GM21528 (cell line): ENCODE measurements around the gene TYMS.

Experiments used
- ATAC-seq: cut with Tn5 transposase; IDR thresholded peaks from one replicate; pipeline ENCODE4 v1.9.1; 2021; ENCODE audit warnings: mild to moderate bottlenecking, moderate library complexity; ENCODE audit not compliant: unreplicated experiment, low FRiP score

Gene TYMS

DNA sequence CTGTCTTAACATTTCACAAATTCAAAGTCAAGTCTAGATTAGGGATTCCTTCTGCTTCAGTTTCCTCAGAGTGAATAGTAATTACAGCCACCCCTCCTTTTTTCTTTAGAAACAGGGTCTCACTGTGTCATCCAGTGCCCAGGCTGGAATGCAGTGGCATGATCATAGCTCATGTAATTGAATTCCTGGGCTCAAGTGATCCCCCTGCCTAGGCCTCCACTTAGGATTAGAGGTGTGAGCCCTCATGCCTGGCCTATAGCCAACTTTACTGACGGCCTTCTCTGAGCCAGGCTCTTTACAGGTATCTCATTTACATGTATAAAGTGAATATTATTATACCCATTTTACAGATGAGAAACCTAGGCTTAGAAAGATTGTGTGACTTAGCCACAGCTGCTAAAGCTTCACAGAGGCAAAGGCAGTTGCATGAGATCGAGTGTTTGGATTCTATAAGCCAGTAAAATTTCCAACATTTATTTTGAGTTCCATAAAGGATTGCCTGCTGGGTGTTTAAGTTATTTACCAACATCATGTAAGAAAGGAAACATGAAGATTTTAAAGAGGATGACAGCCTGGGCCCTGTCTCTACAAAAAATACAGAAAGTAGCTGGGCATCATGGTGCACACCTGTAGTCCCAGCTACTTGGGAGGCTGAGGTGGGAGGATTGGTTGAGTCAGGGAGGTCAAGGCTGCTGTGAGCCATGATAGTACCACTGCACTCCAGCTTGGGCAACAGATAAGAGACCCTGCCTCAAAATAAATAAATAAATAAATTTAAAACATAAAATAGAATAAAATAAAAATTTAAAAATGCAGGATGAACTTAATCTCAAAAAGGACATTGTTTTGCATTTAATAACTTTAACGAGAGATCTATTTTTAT, 53.2 kb downstream of the TYMS start:
- no peak for ATAC-seq

- peak; percentile 17 for ATAC-seq
Measured at GRCh38 chr18:711310-711656, 53.8 kb downstream of the TYMS start.

- ATAC-seq = peak; percentile 73
Measured at GRCh38 chr18:711657-712400, 54.4 kb downstream of the TYMS start.

DNA sequence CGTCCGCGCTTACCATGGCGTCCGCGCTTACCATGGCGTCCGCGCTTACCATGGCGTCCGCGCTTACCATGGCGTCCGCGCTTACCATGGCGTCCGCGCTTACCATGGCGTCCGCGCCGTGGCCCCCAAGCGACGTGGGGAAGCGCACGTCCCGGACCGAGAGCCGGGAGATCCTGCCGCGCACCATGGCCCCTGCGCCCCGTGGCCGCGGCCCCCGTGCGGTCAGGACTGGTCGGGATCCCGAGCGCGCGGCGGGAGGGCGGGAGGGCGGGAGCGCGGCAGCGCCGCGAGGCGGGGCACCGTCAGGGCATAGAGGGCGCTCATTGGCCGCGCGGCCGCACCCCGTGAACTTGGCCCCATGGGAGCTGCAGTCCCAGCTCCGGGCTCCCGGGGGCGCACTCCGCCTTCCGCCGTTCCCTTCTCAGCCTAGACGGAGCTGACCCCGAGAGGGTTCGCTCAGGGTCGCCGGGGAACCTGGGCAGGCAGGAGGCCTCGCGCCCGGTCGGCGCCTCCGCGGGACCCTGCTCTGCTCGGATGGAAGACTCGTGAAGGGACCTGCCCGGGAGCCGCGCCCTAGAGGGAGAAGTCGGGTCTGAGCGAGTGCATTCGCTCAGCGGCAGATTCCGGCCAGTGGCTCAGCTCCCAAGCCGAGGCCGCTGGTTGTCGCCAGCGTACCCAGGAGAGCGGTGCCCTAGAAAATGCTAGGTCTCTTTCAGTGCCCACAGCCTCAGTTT, 55.1 kb downstream of the TYMS start, which contains the start of gene ENOSF1:
TSS of gene ENOSF1 (minus strand) at position 230 of the 734 bp plus-strand sequence. CDS start at position 187, 43 bp downstream.
- ATAC-seq = peak; percentile 78

- no peak for ATAC-seq
Measured at GRCh38 chr18:713135-713490, 55.7 kb downstream of the TYMS start.

GRCh38 chr18:715626-716025, 58.2 kb downstream of the TYMS start:
- ATAC-seq = no peak

DNA sequence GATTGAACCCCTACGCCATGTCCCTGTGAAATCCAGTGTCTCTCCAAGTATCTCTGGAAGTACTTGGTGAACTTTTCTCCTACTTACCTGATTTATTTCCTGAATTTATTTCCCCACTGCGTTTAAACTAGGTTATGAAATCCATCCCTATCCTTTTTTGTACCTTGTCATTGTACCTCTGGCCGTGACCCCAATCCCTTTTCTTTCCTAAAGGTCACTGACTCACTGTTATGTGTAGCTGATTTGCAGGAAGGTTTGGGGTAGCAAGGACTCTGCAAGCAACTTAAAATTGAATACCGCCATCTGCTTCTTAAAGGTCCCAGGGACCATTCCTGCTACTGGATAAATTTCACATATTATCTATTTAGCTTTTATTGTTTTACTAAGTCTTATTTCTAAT, 59.5 kb downstream of the TYMS start:
- ATAC-seq = no peak
